ENCODE measurements around the gene ARL9. TPM values are rescaled to one million over a fixed set of nuclear protein-coding genes. Genes with fewer than 3 reads are reported as not detected.
A peak's percentile ranks its signal among the peaks of the same experiment; 100 is the strongest.

The ARL9 gene
- total and polyA plus RNA-seq, 9 of the 15 experiments (the other 6 are each of a cell fraction or from before 2014, with no cell fraction given): 0.10 to 0.15 (median 0.11) TPM; not detected in 6

DNA sequence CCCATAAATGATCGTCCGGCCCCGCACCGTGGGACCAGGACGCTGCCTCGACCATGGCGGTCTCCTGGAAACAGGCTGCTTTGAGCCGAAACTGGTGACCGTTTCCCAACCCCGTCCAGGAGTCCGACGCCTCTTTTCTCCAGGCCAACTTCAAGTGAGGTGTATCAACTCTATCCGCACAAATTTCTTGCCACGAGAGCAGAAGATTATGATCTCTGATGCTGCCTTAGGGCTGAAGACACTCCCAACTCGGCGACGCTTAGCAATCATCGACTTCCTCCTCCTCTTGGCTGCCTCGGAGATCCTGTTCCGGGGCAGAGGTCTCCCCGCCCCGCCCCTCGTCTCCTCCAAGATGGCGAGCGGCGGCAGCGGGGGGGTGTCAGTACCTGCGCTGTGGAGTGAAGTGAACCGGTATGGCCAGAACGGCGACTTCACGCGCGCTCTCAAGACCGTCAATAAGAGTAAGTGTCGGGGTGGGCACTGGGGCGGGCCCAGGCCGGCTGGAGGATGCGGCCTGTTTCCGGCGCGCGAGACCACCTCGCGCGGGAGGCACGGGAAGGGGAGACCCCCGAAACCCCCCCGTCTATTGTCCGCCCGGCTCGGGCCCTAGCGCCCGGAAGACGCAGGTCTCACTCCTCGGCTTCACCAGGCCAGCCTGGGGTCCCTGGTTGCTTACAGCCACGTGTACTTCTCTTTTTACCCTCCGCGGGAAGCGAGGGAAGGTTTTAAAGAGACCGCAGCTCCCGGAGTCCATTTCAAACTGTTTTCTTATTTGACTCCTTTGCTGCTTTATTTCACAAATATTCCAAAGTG, 38.1 kb upstream of the ARL9 start, which contains the start of gene SRP72 (continued):
- TF ChIP-seq SREBF2 (CRISPR knock-in tag; IDR thresholded peaks at IDR 0.05): no peak
- no peak for TF ChIP-seq ILK (tag; IDR thresholded peaks at IDR 0.05; ENCODE audit: borderline replicate concordance, low read depth)
- TF ChIP-seq XRCC4 (IDR thresholded peaks at IDR 0.05; ENCODE audit: extremely low read depth, insufficient read depth, insufficient read length): no peak
- TF ChIP-seq ZNF551 (CRISPR knock-in tag; IDR thresholded peaks at IDR 0.05): no peak
- TF ChIP-seq, protein P1, sequence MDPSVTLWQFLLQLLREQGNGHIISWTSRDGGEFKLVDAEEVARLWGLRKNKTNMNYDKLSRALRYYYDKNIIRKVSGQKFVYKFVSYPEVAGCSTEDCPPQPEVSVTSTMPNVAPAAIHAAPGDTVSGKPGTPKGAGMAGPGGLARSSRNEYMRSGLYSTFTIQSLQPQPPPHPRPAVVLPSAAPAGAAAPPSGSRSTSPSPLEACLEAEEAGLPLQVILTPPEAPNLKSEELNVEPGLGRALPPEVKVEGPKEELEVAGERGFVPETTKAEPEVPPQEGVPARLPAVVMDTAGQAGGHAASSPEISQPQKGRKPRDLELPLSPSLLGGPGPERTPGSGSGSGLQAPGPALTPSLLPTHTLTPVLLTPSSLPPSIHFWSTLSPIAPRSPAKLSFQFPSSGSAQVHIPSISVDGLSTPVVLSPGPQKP (CRISPR knock-in tag; IDR thresholded peaks at IDR 0.05): no peak
- TF ChIP-seq, protein P2, sequence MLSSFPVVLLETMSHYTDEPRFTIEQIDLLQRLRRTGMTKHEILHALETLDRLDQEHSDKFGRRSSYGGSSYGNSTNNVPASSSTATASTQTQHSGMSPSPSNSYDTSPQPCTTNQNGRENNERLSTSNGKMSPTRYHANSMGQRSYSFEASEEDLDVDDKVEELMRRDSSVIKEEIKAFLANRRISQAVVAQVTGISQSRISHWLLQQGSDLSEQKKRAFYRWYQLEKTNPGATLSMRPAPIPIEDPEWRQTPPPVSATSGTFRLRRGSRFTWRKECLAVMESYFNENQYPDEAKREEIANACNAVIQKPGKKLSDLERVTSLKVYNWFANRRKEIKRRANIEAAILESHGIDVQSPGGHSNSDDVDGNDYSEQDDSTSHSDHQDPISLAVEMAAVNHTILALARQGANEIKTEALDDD (IDR thresholded peaks at IDR 0.05): no peak
- peak; percentile 79 for TF ChIP-seq L3MBTL2 (IDR thresholded peaks at IDR 0.05)
- TF ChIP-seq, protein P3, sequence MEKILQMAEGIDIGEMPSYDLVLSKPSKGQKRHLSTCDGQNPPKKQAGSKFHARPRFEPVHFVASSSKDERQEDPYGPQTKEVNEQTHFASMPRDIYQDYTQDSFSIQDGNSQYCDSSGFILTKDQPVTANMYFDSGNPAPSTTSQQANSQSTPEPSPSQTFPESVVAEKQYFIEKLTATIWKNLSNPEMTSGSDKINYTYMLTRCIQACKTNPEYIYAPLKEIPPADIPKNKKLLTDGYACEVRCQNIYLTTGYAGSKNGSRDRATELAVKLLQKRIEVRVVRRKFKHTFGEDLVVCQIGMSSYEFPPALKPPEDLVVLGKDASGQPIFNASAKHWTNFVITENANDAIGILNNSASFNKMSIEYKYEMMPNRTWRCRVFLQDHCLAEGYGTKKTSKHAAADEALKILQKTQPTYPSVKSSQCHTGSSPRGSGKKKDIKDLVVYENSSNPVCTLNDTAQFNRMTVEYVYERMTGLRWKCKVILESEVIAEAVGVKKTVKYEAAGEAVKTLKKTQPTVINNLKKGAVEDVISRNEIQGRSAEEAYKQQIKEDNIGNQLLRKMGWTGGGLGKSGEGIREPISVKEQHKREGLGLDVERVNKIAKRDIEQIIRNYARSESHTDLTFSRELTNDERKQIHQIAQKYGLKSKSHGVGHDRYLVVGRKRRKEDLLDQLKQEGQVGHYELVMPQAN (IDR thresholded peaks at IDR 0.05; ENCODE audit: borderline replicate concordance): peak; percentile 81; the same call in 1 of the 2 replicates
- peak; percentile 65; the same call in 1 of the 2 replicates for TF ChIP-seq MBD2 (IDR thresholded peaks at IDR 0.05; ENCODE audit: borderline replicate concordance, low read depth)
- TF ChIP-seq, protein P4, sequence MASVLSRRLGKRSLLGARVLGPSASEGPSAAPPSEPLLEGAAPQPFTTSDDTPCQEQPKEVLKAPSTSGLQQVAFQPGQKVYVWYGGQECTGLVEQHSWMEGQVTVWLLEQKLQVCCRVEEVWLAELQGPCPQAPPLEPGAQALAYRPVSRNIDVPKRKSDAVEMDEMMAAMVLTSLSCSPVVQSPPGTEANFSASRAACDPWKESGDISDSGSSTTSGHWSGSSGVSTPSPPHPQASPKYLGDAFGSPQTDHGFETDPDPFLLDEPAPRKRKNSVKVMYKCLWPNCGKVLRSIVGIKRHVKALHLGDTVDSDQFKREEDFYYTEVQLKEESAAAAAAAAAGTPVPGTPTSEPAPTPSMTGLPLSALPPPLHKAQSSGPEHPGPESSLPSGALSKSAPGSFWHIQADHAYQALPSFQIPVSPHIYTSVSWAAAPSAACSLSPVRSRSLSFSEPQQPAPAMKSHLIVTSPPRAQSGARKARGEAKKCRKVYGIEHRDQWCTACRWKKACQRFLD (CRISPR knock-in tag; IDR thresholded peaks at IDR 0.05): no peak
- no peak for TF ChIP-seq ZNF695 (CRISPR knock-in tag; IDR thresholded peaks at IDR 0.05)
- TF ChIP-seq, protein P5, sequence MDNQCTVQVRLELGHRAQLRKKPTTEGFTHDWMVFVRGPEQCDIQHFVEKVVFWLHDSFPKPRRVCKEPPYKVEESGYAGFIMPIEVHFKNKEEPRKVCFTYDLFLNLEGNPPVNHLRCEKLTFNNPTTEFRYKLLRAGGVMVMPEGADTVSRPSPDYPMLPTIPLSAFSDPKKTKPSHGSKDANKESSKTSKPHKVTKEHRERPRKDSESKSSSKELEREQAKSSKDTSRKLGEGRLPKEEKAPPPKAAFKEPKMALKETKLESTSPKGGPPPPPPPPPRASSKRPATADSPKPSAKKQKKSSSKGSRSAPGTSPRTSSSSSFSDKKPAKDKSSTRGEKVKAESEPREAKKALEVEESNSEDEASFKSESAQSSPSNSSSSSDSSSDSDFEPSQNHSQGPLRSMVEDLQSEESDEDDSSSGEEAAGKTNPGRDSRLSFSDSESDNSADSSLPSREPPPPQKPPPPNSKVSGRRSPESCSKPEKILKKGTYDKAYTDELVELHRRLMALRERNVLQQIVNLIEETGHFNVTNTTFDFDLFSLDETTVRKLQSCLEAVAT (IDR thresholded peaks at IDR 0.05): peak; percentile 10 to 84; a peak in 3 of 4 replicates
- no peak for TF ChIP-seq CCAR2 (IDR thresholded peaks at IDR 0.05; ENCODE audit: low read depth, low read length)
- TF ChIP-seq BCL6 (CRISPR knock-in tag; IDR thresholded peaks at IDR 0.05): no peak
- no peak for TF ChIP-seq CBFB (CRISPR knock-in tag; IDR thresholded peaks at IDR 0.05)
- TF ChIP-seq ARNT (IDR thresholded peaks at IDR 0.05): peak; percentile 29 to 33; a peak in 1 of 4 replicates
- TF ChIP-seq ZKSCAN1 (IDR thresholded peaks at IDR 0.05; ENCODE audit: low read depth, low read length): no peak
- peak; percentile 84 to 96 (median 94) for TF ChIP-seq YY1 (IDR thresholded peaks at IDR 0.05; ENCODE audit: borderline replicate concordance in 1 of 3, control insufficient read depth in 1 of 3, extremely low read depth in 1 of 3, insufficient read depth in 3 of 3, insufficient read length in 1 of 3, insufficient replicate concordance in 2 of 3, low read depth in 1 of 3, low read length in 2 of 3)
- no peak; the same call in 1 of the 2 replicates for TF ChIP-seq GTF2F1 (IDR thresholded peaks at IDR 0.05; ENCODE audit: low read depth, low read length)
- TF ChIP-seq FOXA3 (CRISPR knock-in tag; conservative IDR thresholded peaks at IDR 0.05 in 1 of 2, IDR thresholded peaks at IDR 0.05 in 1 of 2): 0 out of 4 replicates have a peak, but pooled peaks of 1 of the 2 experiments have one; percentile 56

Data from K562 (cell line).